HCT116 (cell line): ENCODE results near the gene IL32. TPM values are rescaled to one million over a fixed set of nuclear protein-coding genes. Genes with fewer than 3 reads are reported as not detected.

ENCODE experiments used
- ATAC-seq: fragments of 200-7000 bp; cut with Tn5 transposase; 2 replicates; pipeline ENCODE4 v1.9.1; 2020; ENCODE audit warnings: mild to moderate bottlenecking, moderate library complexity
- BruUV-seq: library from RNA; stranded (reverse); fragments of 400-500 nt; replicated peaks from 2 replicates; lab custom pipeline; 2021; lab: Mats Ljungman, UMichigan
- CTCF ChIA-PET: fragments of 300-600 bp; sonication (Branson Sonifier 250); formaldehyde crosslinking; loops from one replicate; lab custom pipeline; 2021; ENCODE audit warnings: antibody characterized with exemption; lab: Charles Lee
- POLR2A ChIA-PET: fragments of 300-600, 350-600 bp; sonication (Branson Sonifier 250); formaldehyde crosslinking; loops from one replicate; lab custom pipeline; 2021; ENCODE audit warnings: antibody characterized with exemption; lab: Charles Lee
- RAD21 ChIA-PET, 2 experiments: fragments of 300-600 bp; sonication (Branson Sonifier 250); formaldehyde crosslinking; loops; one replicate each; lab custom pipeline; 2023; ENCODE audit warnings: low total read pairs in 2 of 2; ENCODE audit not compliant: uncharacterized antibody in 2 of 2, unreplicated experiment in 2 of 2, low non-redundant PET in 1 of 2; lab: Charles Lee
- DNase-seq: peaks from one replicate; pipeline ENCODE4 v3.0.0-alpha.2; 2010; ENCODE audit warnings: low read depth, low spot score
- H2AFZ ChIP-seq: fragments of 200-600 bp; shearing (Covaris generic), sonication (generic); 2 replicates; pipeline ENCODE4 v1.6.1; 2017; ENCODE audit warnings: low read depth, mixed run types, mixed read lengths, antibody characterized with exemption, low read length; ENCODE audit not compliant: poor library complexity, severe bottlenecking
- H3K27ac ChIP-seq: 2 replicates; pipeline ENCODE4 v1.5.1; 2012; ENCODE audit warnings: low read depth, low read length
- H3K27me3 ChIP-seq: fragments of 200-600 bp; sonication (generic); 2 replicates; pipeline ENCODE4 v1.6.1; 2016; ENCODE audit warnings: mixed run types, low read length, mixed read lengths; ENCODE audit not compliant: insufficient read depth
- H3K36me3 ChIP-seq, 2 experiments: fragments of 200-500 bp in 1 of 2; fragments of 200-600 bp in 1 of 2; sonication (Bioruptor generic) in 1 of 2; sonication (generic) in 1 of 2; 2 replicates each; pipeline versions ENCODE4 v1.5.1 to v1.6.1; 2014 to 2016; ENCODE audit warnings: low read length in 2 of 2, inconsistent platforms in 1 of 2, mixed read lengths in 1 of 2, mixed run types in 1 of 2; ENCODE audit not compliant: insufficient read depth in 2 of 2, control insufficient read depth in 1 of 2
- H3K4me1 ChIP-seq, 2 experiments: fragments of 200-600 bp in 1 of 2; sonication (generic) in 1 of 2; 2 replicates each; pipeline versions ENCODE4 v1.5.1 to v1.6.1; 2012 to 2017; ENCODE audit warnings: low read length in 2 of 2, inconsistent platforms in 1 of 2, mild to moderate bottlenecking in 1 of 2, mixed read lengths in 1 of 2, mixed run types in 1 of 2, moderate library complexity in 1 of 2; ENCODE audit not compliant: insufficient read depth in 2 of 2, control insufficient read depth in 1 of 2
- H3K4me2 ChIP-seq: fragments of 200-600 bp; sonication (generic); 2 replicates; pipeline ENCODE4 v1.6.1; 2017; ENCODE audit warnings: mixed run types, low read length, mixed read lengths
- H3K4me3 ChIP-seq, 2 experiments: fragments of 200-600 bp in 1 of 2; sonication (generic) in 1 of 2; replicated peaks in 1 of 2; 2 replicates each; pipeline ENCODE4 v1.5.1; 2011 to 2016; ENCODE audit warnings: low read length in 2 of 2, control low read depth in 1 of 2, low read depth in 1 of 2, mild to moderate bottlenecking in 1 of 2, mixed read lengths in 1 of 2, mixed run types in 1 of 2
- H3K79me2 ChIP-seq: fragments of 200-600 bp; sonication (generic); 2 replicates; pipeline ENCODE4 v1.6.1; 2017; ENCODE audit warnings: mild to moderate bottlenecking, mixed run types, low read length, moderate library complexity, mixed read lengths; ENCODE audit not compliant: insufficient read depth
- H3K9ac ChIP-seq: fragments of 200-600 bp; sonication (generic); 2 replicates; pipeline ENCODE4 v1.6.1; 2016; ENCODE audit warnings: low read length, mixed read lengths
- H3K9me2 ChIP-seq: fragments of 200-600 bp; sonication (generic), shearing (Covaris generic); 2 replicates; pipeline ENCODE4 v1.6.1; 2017; ENCODE audit warnings: mixed run types, mild to moderate bottlenecking, moderate library complexity; ENCODE audit not compliant: insufficient read depth
- H3K9me3 ChIP-seq, 2 experiments: fragments of 200-500 bp in 1 of 2; fragments of 200-600 bp in 1 of 2; sonication (Bioruptor generic) in 1 of 2; sonication (generic) in 1 of 2; 2 replicates each; pipeline ENCODE4 v1.6.1; 2014 to 2017; ENCODE audit warnings: low read length in 2 of 2, mixed read lengths in 2 of 2, inconsistent platforms in 1 of 2, low read depth in 1 of 2, mild to moderate bottlenecking in 1 of 2, mixed run types in 1 of 2, moderate library complexity in 1 of 2; ENCODE audit not compliant: control insufficient read depth in 1 of 2, insufficient read depth in 1 of 2
- H4K20me1 ChIP-seq: fragments of 200-600 bp; sonication (generic), shearing (Covaris generic); 2 replicates; pipeline ENCODE4 v1.6.1; 2017; ENCODE audit warnings: mixed run types, mild to moderate bottlenecking, moderate library complexity; ENCODE audit not compliant: insufficient read depth
- CBX3 ChIP-seq: IDR thresholded peaks from 2 replicates; pipeline ENCODE4 v1.6.1; 2012; ENCODE audit warnings: low read depth
- ELF1 ChIP-seq: IDR thresholded peaks from 2 replicates; pipeline ENCODE4 v1.6.1; 2012; ENCODE audit warnings: low read depth, borderline replicate concordance
- EZH2 ChIP-seq: fragments of 200-600 bp; sonication (generic); IDR thresholded peaks from 2 replicates; pipeline ENCODE4 v1.6.1; 2017; ENCODE audit warnings: antibody characterized with exemption, mixed run types
- EZH2phosphoT487 ChIP-seq: fragments of 200-600 bp; IDR thresholded peaks from 2 replicates; pipeline ENCODE4 v1.6.1; 2018; ENCODE audit warnings: antibody characterized with exemption, borderline replicate concordance
- FOSL1 ChIP-seq: IDR thresholded peaks from 2 replicates; pipeline ENCODE4 v1.6.1; 2012; ENCODE audit warnings: low read depth
- JUND ChIP-seq: IDR thresholded peaks from 2 replicates; pipeline ENCODE4 v1.6.1; 2012
- POLR2A ChIP-seq: IDR thresholded peaks from 2 replicates; pipeline ENCODE4 v1.7.0; 2011; ENCODE audit warnings: borderline replicate concordance; ENCODE audit not compliant: insufficient read depth, insufficient read length; ENCODE audit errors: extremely low read depth
- POLR2AphosphoS5 ChIP-seq: IDR thresholded peaks from 2 replicates; pipeline ENCODE4 v1.6.1; 2011; ENCODE audit warnings: mild to moderate bottlenecking, low read depth, low read length, moderate library complexity
- SP1 ChIP-seq: IDR thresholded peaks from 2 replicates; pipeline ENCODE4 v1.6.1; 2012; ENCODE audit warnings: low read depth
- SRF ChIP-seq: IDR thresholded peaks from 2 replicates; pipeline ENCODE4 v1.6.1; 2012; ENCODE audit warnings: low read depth
- TCF7L2 ChIP-seq: IDR thresholded peaks from 2 replicates; pipeline ENCODE4 v1.7.0; 2011; ENCODE audit warnings: borderline replicate concordance, inconsistent platforms; ENCODE audit not compliant: insufficient read depth, insufficient read length; ENCODE audit errors: extremely low read depth
- YY1 ChIP-seq: IDR thresholded peaks from 2 replicates; pipeline ENCODE4 v1.6.1; 2011; ENCODE audit warnings: low read length, low read depth, moderate library complexity, mild to moderate bottlenecking; ENCODE audit not compliant: insufficient replicate concordance; ENCODE audit errors: extremely low read depth
- ZFX ChIP-seq: fragments of 450-650 bp; IDR thresholded peaks from 2 replicates; pipeline ENCODE4 v1.6.1; 2017
- ZNF274 ChIP-seq: fragments of 200-500 bp; sonication (Bioruptor generic); IDR thresholded peaks from 2 replicates; pipeline ENCODE4 v1.6.1; 2014; ENCODE audit warnings: mild to moderate bottlenecking, low read depth, low read length, inconsistent platforms
- intact Hi-C: fragments of 100-400 bp; cut with micrococcal nuclease; formaldehyde crosslinking; loops from 2 replicates; pipeline ENCODE4 v1.10.0; 2022
- total RNA-seq: library from RNA; stranded (reverse); gene quantifications from one replicate; pipeline ENCODE4 v1.2.1, GENCODE V29; 2021; ENCODE audit not compliant: unreplicated experiment
- TF ChIP-seq, protein P1 (sequence below), 3 experiments: fragments of 200-600 bp in 1 of 3; sonication (generic) in 1 of 3; IDR thresholded peaks in 2 of 3; conservative IDR thresholded peaks in 1 of 3; 2 replicates each; pipeline ENCODE4 v1.5.1; 2012 to 2017; ENCODE audit warnings: low read depth in 2 of 3, low read length in 2 of 3, antibody characterized with exemption in 1 of 3, borderline replicate concordance in 1 of 3, control low read depth in 1 of 3, mild to moderate bottlenecking in 1 of 3, mixed read lengths in 1 of 3, mixed run types in 1 of 3, moderate library complexity in 1 of 3; ENCODE audit not compliant: insufficient read depth in 1 of 3
- TF ChIP-seq, protein P2 (sequence below): IDR thresholded peaks from 2 replicates; pipeline ENCODE4 v1.6.1; 2012; ENCODE audit warnings: low read depth
- TF ChIP-seq, protein P3 (sequence below): IDR thresholded peaks from 2 replicates; pipeline ENCODE4 v1.6.1; 2012
- TF ChIP-seq, protein P4 (sequence below): IDR thresholded peaks from 2 replicates; pipeline ENCODE4 v1.6.1; 2012
- TF ChIP-seq, protein P5 (sequence below): IDR thresholded peaks from 2 replicates; pipeline ENCODE4 v1.6.1; 2011; ENCODE audit warnings: mild to moderate bottlenecking, low read length, moderate library complexity; ENCODE audit not compliant: insufficient replicate concordance; ENCODE audit errors: extremely low read depth

The IL32 gene
- total RNA-seq, 1 experiment from 2014 or later = 13.7 TPM

DNA sequence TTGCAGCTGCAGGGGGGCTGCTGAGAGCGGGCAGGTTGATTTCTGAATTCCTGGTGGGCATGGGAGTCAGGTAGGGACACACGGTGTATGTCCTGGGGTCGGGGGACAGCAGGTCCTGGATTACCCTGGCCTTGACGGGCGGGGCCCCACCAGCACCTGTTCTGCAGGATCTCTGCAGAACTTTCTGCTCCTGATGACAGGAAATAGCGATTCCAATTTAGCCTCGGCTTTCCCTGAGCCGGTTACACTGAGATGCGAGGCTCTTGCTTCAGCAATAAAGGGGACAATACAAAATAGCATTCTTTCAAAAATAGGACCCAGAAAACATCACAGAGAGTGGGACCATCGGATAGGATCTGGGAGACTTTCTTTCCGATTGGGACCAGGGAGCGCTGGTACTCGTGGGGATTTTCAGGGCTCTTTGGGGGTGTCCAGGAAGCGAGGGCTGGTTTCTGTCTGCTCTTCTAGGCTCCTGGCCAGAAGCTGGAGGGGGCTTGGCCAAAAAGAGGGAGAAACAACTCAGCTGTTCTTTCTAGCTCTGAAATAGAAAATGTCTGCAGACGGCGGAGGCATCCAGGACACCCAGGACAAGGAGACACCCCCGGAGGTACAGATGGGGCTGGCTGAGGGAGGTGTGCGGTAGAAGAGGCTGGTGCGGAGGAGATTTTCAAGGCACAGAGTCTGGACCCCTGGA is 47.6 kb downstream of the IL32 start:
- BruUV-seq = TSS peak; percentile 46

More for the DNA sequence above, 47.6 kb downstream of the IL32 start:
- Histone ChIP-seq H3K4me1 (peaks cover 10 to 27% of the 10 kb centered on the region in 2 experiments), H3K27me3 (no peaks in the 10 kb centered on the region), H3K9me3 (no peaks in the 10 kb centered on the region), H3K27ac (peak overlapping the region; percentile 67), H3K4me2 (peak overlapping the region; percentile 93), H4K20me1 (no peaks in the 10 kb centered on the region), H3K4me3 (peak overlapping the region; percentile 96 to 99), H3K9ac (peak overlapping the region; percentile 87), H3K9me2 (no peaks in the 10 kb centered on the region), H3K79me2 (peaks cover 14% of the 10 kb centered on the region; the same call in 1 of the 2 replicates), H3K36me3 (peaks cover 2 to 4% of the 10 kb centered on the region in 2 experiments; a peak in 1 of 4 replicates), H2AFZ (no peak overlapping the region)
- CTCF ChIA-PET = interaction anchor here (2.0 kb wide), 1 partner anchor 17 kb away, joined by 10 read pairs; no protein-coding TSS in a partner anchor
- DNase-seq (no peak), ATAC-seq (peak; percentile 33)
- RAD21 ChIA-PET = no interaction called here
- intact Hi-C loops = no loop called here
- POLR2A ChIA-PET = interaction anchor here (2.1 kb wide), 1 partner anchor 9 kb away, joined by 6 read pairs; no protein-coding TSS in a partner anchor
- TF ChIP-seq EZH2phosphoT487 (no peak), ELF1 (no peak), EZH2 (no peak), SP1 (no peak), ZFX (no peak), YY1 (no peak), ZNF274 (no peak), POLR2AphosphoS5 (no peak), SRF (no peak), FOSL1 (no peak), JUND (no peak), POLR2A (no peak), CBX3 (no peak), TCF7L2 (no peak)
- TF ChIP-seq, protein P1, sequence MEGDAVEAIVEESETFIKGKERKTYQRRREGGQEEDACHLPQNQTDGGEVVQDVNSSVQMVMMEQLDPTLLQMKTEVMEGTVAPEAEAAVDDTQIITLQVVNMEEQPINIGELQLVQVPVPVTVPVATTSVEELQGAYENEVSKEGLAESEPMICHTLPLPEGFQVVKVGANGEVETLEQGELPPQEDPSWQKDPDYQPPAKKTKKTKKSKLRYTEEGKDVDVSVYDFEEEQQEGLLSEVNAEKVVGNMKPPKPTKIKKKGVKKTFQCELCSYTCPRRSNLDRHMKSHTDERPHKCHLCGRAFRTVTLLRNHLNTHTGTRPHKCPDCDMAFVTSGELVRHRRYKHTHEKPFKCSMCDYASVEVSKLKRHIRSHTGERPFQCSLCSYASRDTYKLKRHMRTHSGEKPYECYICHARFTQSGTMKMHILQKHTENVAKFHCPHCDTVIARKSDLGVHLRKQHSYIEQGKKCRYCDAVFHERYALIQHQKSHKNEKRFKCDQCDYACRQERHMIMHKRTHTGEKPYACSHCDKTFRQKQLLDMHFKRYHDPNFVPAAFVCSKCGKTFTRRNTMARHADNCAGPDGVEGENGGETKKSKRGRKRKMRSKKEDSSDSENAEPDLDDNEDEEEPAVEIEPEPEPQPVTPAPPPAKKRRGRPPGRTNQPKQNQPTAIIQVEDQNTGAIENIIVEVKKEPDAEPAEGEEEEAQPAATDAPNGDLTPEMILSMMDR (IDR thresholded peaks at IDR 0.05 in 2 of 3, conservative IDR thresholded peaks at IDR 0.05 in 1 of 3; ENCODE audit: borderline replicate concordance in 1 of 3, insufficient read depth in 1 of 3, low read depth in 2 of 3, low read length in 2 of 3) = no peak
- TF ChIP-seq, protein P2, sequence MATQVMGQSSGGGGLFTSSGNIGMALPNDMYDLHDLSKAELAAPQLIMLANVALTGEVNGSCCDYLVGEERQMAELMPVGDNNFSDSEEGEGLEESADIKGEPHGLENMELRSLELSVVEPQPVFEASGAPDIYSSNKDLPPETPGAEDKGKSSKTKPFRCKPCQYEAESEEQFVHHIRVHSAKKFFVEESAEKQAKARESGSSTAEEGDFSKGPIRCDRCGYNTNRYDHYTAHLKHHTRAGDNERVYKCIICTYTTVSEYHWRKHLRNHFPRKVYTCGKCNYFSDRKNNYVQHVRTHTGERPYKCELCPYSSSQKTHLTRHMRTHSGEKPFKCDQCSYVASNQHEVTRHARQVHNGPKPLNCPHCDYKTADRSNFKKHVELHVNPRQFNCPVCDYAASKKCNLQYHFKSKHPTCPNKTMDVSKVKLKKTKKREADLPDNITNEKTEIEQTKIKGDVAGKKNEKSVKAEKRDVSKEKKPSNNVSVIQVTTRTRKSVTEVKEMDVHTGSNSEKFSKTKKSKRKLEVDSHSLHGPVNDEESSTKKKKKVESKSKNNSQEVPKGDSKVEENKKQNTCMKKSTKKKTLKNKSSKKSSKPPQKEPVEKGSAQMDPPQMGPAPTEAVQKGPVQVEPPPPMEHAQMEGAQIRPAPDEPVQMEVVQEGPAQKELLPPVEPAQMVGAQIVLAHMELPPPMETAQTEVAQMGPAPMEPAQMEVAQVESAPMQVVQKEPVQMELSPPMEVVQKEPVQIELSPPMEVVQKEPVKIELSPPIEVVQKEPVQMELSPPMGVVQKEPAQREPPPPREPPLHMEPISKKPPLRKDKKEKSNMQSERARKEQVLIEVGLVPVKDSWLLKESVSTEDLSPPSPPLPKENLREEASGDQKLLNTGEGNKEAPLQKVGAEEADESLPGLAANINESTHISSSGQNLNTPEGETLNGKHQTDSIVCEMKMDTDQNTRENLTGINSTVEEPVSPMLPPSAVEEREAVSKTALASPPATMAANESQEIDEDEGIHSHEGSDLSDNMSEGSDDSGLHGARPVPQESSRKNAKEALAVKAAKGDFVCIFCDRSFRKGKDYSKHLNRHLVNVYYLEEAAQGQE = no peak
- TF ChIP-seq, protein P3, sequence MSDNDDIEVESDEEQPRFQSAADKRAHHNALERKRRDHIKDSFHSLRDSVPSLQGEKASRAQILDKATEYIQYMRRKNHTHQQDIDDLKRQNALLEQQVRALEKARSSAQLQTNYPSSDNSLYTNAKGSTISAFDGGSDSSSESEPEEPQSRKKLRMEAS = no peak
- TF ChIP-seq, protein P4, sequence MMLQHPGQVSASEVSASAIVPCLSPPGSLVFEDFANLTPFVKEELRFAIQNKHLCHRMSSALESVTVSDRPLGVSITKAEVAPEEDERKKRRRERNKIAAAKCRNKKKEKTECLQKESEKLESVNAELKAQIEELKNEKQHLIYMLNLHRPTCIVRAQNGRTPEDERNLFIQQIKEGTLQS = no peak
- TF ChIP-seq, protein P5, sequence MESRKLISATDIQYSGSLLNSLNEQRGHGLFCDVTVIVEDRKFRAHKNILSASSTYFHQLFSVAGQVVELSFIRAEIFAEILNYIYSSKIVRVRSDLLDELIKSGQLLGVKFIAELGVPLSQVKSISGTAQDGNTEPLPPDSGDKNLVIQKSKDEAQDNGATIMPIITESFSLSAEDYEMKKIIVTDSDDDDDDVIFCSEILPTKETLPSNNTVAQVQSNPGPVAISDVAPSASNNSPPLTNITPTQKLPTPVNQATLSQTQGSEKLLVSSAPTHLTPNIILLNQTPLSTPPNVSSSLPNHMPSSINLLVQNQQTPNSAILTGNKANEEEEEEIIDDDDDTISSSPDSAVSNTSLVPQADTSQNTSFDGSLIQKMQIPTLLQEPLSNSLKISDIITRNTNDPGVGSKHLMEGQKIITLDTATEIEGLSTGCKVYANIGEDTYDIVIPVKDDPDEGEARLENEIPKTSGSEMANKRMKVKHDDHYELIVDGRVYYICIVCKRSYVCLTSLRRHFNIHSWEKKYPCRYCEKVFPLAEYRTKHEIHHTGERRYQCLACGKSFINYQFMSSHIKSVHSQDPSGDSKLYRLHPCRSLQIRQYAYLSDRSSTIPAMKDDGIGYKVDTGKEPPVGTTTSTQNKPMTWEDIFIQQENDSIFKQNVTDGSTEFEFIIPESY = no peak
